HFFc6 (cell line): ENCODE results near the gene WNT5A. TPM values are rescaled to one million over a fixed set of nuclear protein-coding genes. Genes with fewer than 3 reads are reported as not detected.

Experiments
- DNase-seq: peaks from one replicate; pipeline ENCODE4 v3.0.0-alpha.2; 2018
- H3K27ac Mint-ChIP-seq: 2 replicates; pipeline ENCODE4 v1.8.0; 2020; ENCODE audit warnings: mild to moderate bottlenecking, mixed read lengths
- H3K27me3 Mint-ChIP-seq: 2 replicates; pipeline ENCODE4 v1.8.0; 2021; ENCODE audit warnings: mild to moderate bottlenecking, moderate library complexity, mixed read lengths; ENCODE audit not compliant: insufficient read depth
- H3K36me3 Mint-ChIP-seq: 2 replicates; pipeline ENCODE4 v1.8.0; 2021; ENCODE audit warnings: low read depth, mixed read lengths
- H3K4me1 Mint-ChIP-seq: 2 replicates; pipeline ENCODE4 v1.8.0; 2020; ENCODE audit warnings: low read depth, mixed read lengths
- H3K4me3 Mint-ChIP-seq: 2 replicates; pipeline ENCODE4 v1.8.0; 2020; ENCODE audit warnings: mild to moderate bottlenecking, moderate library complexity, mixed read lengths
- H3K9me3 Mint-ChIP-seq: 2 replicates; pipeline ENCODE4 v1.8.0; 2020; ENCODE audit warnings: mild to moderate bottlenecking, mixed read lengths
- total RNA-seq, 6 experiments: library from RNA; stranded (reverse); fragmentation: NEBNext Ultra II Directional; extraction: Animal tissue kit (Norgen Biotek cat#: 25700); gene quantifications; 2 replicates in 1 of 6; 3 replicates in 5 of 6; pipeline ENCODE4 v1.2.3, GENCODE V29; 2021
- TF ChIP-seq, protein P1 (sequence below): fragments of 200-600 bp; sonication (generic); IDR thresholded peaks from 2 replicates; pipeline ENCODE4 v1.5.0; 2021; ENCODE audit warnings: antibody characterized with exemption, mild to moderate bottlenecking

The WNT5A gene
- total RNA-seq, 6 experiments from 2014 or later = 240 to 387 (median 256) TPM

DNA sequence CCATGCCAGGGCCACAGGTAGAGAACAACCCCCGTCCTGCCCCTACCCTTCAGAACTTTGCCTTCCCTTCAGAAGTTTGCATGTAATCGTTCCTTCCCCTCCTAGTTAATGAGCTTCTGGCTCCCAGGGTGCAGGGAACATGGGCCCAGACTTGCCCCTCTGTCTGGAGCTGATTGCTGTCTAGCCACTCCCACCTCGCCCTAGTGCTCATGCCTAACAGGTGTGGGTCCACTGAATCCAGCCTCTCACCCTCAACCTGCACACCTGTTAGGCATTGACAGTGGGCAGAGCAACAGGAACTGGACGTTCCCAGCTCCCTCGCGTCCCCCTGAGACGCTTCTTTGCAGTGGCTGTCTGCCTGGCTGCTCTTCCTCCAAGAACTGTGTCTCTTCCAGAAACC is 40.3 kb downstream of the WNT5A start:
- TF ChIP-seq, protein P1, sequence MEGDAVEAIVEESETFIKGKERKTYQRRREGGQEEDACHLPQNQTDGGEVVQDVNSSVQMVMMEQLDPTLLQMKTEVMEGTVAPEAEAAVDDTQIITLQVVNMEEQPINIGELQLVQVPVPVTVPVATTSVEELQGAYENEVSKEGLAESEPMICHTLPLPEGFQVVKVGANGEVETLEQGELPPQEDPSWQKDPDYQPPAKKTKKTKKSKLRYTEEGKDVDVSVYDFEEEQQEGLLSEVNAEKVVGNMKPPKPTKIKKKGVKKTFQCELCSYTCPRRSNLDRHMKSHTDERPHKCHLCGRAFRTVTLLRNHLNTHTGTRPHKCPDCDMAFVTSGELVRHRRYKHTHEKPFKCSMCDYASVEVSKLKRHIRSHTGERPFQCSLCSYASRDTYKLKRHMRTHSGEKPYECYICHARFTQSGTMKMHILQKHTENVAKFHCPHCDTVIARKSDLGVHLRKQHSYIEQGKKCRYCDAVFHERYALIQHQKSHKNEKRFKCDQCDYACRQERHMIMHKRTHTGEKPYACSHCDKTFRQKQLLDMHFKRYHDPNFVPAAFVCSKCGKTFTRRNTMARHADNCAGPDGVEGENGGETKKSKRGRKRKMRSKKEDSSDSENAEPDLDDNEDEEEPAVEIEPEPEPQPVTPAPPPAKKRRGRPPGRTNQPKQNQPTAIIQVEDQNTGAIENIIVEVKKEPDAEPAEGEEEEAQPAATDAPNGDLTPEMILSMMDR = no peak
- Mint-ChIP-seq H3K9me3 (no peaks in the 10 kb centered on the region), H3K4me3 (no peak overlapping the region), H3K4me1 (peaks cover 13% of the 10 kb centered on the region), H3K27me3 (peaks cover 3% of the 10 kb centered on the region), H3K27ac (no peak overlapping the region), H3K36me3 (no peaks in the 10 kb centered on the region)
- DNase-seq = no peak

DNA sequence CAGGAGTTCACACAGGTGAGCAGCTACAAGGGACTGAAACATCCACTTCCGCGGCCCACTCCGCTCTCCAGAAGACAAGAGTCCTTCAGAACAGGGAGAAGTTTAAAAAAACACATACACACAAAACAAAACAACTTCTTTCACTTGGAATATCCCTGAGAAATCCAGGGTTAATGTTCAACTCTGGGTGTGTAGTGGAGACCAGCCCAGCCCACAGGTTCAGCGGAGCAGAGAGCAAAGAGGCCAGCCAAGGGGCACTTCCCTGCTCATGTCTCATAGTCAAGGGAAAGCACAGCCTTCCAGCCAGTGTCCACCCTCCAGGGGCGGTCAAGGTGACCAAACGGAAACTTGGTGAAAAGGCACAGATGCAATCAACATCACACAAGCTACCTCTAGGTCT is 41.6 kb downstream of the WNT5A start:
- TF ChIP-seq, protein P1 = no peak
- no peak for DNase-seq
- Mint-ChIP-seq H3K4me3 (no peak overlapping the region), H3K9me3 (no peaks in the 10 kb centered on the region), H3K27ac (no peak overlapping the region), H3K4me1 (peaks cover 14% of the 10 kb centered on the region), H3K36me3 (no peaks in the 10 kb centered on the region), H3K27me3 (peaks cover 3% of the 10 kb centered on the region)

DNA sequence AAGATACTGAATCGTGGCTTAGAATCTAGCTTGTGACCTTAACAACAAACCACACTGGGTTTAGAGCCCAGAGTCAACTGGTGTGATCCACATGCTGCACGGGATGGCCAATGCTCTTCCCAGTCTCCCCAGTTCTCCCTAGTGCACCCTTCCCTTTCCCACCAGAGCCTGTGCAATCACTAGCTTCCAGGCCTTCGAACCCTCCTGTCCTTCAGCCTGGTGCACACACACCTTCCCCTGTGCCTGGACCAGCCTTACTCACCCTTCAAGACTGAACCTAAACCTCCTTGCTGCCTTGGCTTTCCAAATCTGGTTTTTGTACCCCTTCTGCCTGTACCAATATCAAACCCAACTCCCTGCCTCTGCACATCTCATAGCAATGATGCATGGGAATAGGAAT is 43.8 kb downstream of the WNT5A start:
- TF ChIP-seq, protein P1 = no peak
- no peak overlapping the region for H3K27ac Mint-ChIP-seq
- no peaks in the 10 kb centered on the region for H3K36me3 Mint-ChIP-seq
- H3K27me3 Mint-ChIP-seq = peaks cover 3% of the 10 kb centered on the region
- no peak for DNase-seq
- H3K9me3 Mint-ChIP-seq = no peaks in the 10 kb centered on the region
- peaks cover 20% of the 10 kb centered on the region for H3K4me1 Mint-ChIP-seq
- no peak overlapping the region for H3K4me3 Mint-ChIP-seq

DNA sequence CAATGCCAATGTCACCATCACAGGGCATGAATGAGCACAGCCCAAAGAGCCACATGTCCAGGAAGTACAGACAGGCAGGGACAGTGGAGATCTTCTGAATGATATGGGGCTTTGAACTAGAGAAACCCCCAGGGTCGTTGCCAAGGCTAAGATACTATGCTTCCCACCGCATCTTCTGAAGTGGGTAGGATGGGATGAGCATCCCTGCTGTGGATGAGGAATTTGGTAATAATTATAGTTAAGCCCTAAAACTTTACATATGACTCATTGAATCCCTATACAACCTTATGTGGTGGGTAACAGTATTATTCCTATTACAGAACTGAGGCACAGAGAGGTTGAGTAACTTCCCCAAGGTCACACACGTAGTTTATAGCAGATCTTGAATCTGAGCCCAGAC is 44.2 kb downstream of the WNT5A start:
- Mint-ChIP-seq H3K4me1 (peaks cover 20% of the 10 kb centered on the region), H3K9me3 (no peaks in the 10 kb centered on the region), H3K36me3 (no peaks in the 10 kb centered on the region), H3K27ac (no peak overlapping the region), H3K4me3 (no peak overlapping the region), H3K27me3 (peaks cover 3% of the 10 kb centered on the region)
- DNase-seq = no peak
- TF ChIP-seq, protein P1 = no peak

DNA sequence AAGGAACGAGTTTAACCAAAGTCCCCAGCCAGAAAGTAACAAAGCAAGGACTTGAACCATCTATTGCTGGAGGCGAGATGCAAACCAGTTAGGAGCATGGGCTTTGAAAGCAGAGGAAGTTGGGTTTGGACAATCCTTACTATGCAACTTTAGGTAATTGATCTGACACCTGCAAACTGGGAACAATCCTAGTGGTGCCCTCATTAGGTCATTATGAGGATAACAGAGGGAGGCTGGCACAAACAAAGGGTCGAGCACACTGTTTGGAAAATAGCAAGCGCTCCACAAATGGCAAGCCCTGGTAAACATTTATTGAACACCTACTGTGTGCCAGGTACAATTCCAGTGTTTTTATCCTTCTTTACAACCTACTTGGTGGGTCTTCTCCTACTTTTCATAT is 45.6 kb downstream of the WNT5A start:
- DNase-seq = no peak
- TF ChIP-seq, protein P1 = no peak
- H3K27ac Mint-ChIP-seq = no peak overlapping the region
- H3K4me1 Mint-ChIP-seq = peaks cover 20% of the 10 kb centered on the region
- no peaks in the 10 kb centered on the region for H3K9me3 Mint-ChIP-seq
- no peak overlapping the region for H3K4me3 Mint-ChIP-seq
- H3K36me3 Mint-ChIP-seq = no peaks in the 10 kb centered on the region
- peaks cover 3% of the 10 kb centered on the region for H3K27me3 Mint-ChIP-seq
